HepG2 (cell line): ENCODE data around the gene FTCD. TPM values are rescaled to one million over a fixed set of nuclear protein-coding genes. Genes with fewer than 3 reads are reported as not detected.

Experiments
- ATAC-seq: fragments of 200-7000 bp; cut with Tn5 transposase; 3 replicates; pipeline ENCODE4 v1.9.1; 2020; ENCODE audit warnings: mild to moderate bottlenecking, moderate library complexity
- BruUV-seq: library from RNA; stranded (reverse); fragments of 400-500 nt; replicated peaks from 2 replicates; lab custom pipeline; 2021; lab: Mats Ljungman, UMichigan
- CTCF ChIA-PET: fragments of 300-600 bp; formaldehyde crosslinking; extraction: SDS; loops from one replicate; lab custom pipeline; 2021; ENCODE audit warnings: low total read pairs, inconsistent platforms, low intra/inter-chr PET ratio; lab: Yijun Ruan, JAX
- POLR2A ChIA-PET: fragments of 350-600 bp; sonication (Branson Sonifier 250); formaldehyde crosslinking; loops from one replicate; lab custom pipeline; 2020; ENCODE audit warnings: antibody characterized with exemption, inconsistent platforms; lab: Yijun Ruan, JAX
- DNase-seq: peaks from one replicate; pipeline ENCODE4 v3.0.0-alpha.2; 2015; ENCODE audit warnings: low spot score
- FAIRE-seq: peaks from 3 replicates; lab custom pipeline; 2011; peaks lifted over from hg19 to GRCh38; lab: Jason Lieb, UNC
- H2AFZ ChIP-seq: one replicate; pipeline ENCODE4 v1.6.1; 2011; ENCODE audit warnings: low read length, inconsistent platforms
- H3K27ac ChIP-seq: fragments of 300-600 bp; 3 replicates; pipeline ENCODE4 v1.8.0; 2011; ENCODE audit warnings: mixed run types, mild to moderate bottlenecking, mixed read lengths, low read length, inconsistent platforms; ENCODE audit not compliant: insufficient read depth; ENCODE audit errors: extremely low read length
- H3K27me3 ChIP-seq, 2 experiments: fragments of 200-600 bp in 1 of 2; 2 replicates in 1 of 2; 3 replicates in 1 of 2; pipeline versions ENCODE4 v1.6.0 to v1.8.0; 2011; ENCODE audit warnings: low read length in 2 of 2, mild to moderate bottlenecking in 2 of 2, moderate library complexity in 2 of 2, inconsistent platforms in 1 of 2; ENCODE audit not compliant: insufficient read depth in 2 of 2, control insufficient read depth in 1 of 2
- H3K36me3 ChIP-seq, 2 experiments: fragments of 200-600 bp in 1 of 2; replicated peaks in 1 of 2; 2 replicates in 1 of 2; 3 replicates in 1 of 2; pipeline versions ENCODE4 v1.5.1 to v1.8.0; 2011; ENCODE audit warnings: low read length in 2 of 2, inconsistent platforms in 1 of 2; ENCODE audit not compliant: insufficient read depth in 2 of 2, control insufficient read depth in 1 of 2
- H3K4me1 ChIP-seq: 2 replicates; pipeline ENCODE4 v1.5.1; 2012; ENCODE audit warnings: low read length, inconsistent platforms; ENCODE audit not compliant: insufficient read depth
- H3K4me2 ChIP-seq: 2 replicates; pipeline ENCODE4 v1.6.0; 2011; ENCODE audit warnings: low read depth, low read length, inconsistent platforms
- H3K4me3 ChIP-seq, 3 experiments: fragments of 200-600 bp in 1 of 3; sonication (generic), shearing (Covaris generic) in 1 of 3; replicated peaks in 1 of 3; 2 replicates each; pipeline ENCODE4 v1.5.1; 2011 to 2016; ENCODE audit warnings: low read length in 3 of 3, inconsistent platforms in 2 of 3, low read depth in 2 of 3, mild to moderate bottlenecking in 2 of 3, control low read depth in 1 of 3, mixed read lengths in 1 of 3; ENCODE audit not compliant: insufficient read depth in 1 of 3
- H3K79me2 ChIP-seq: one replicate; pipeline ENCODE4 v1.6.1; 2011; ENCODE audit warnings: low read length, inconsistent platforms; ENCODE audit not compliant: insufficient read depth
- H3K9ac ChIP-seq: 2 replicates; pipeline ENCODE4 v1.6.0; 2011; ENCODE audit warnings: mild to moderate bottlenecking, low read depth, low read length, inconsistent platforms; ENCODE audit not compliant: insufficient read depth
- H3K9me3 ChIP-seq: 2 replicates; pipeline ENCODE4 v1.5.1; 2012; ENCODE audit warnings: mild to moderate bottlenecking, low read length
- H4K20me1 ChIP-seq: 2 replicates; pipeline ENCODE4 v1.6.0; 2011; ENCODE audit warnings: inconsistent platforms, mild to moderate bottlenecking, low read length, moderate library complexity; ENCODE audit not compliant: insufficient read depth
- ARNT2 ChIP-seq: sonication (generic); formaldehyde crosslinking; IDR thresholded peaks from 2 replicates; pipeline ENCODE4 v1.8.0; 2022; ENCODE audit warnings: mild to moderate bottlenecking, low read depth, missing genetic modification reagents, moderate library complexity
- CEBPG ChIP-seq: IDR thresholded peaks from 2 replicates; pipeline ENCODE4 v1.6.1; 2016
- FOXP1 ChIP-seq, 2 experiments: fragments of 450-650 bp in 1 of 2; IDR thresholded peaks; 2 replicates each; pipeline ENCODE4 v1.6.1; 2017 to 2018; ENCODE audit warnings: antibody characterized with exemption in 1 of 2
- HDAC6 ChIP-seq: fragments of 200-600 bp; sonication (generic); IDR thresholded peaks from 2 replicates; pipeline ENCODE4 v1.7.0; 2017; ENCODE audit warnings: mild to moderate bottlenecking, antibody characterized with exemption, low read length, low read depth
- HNF1A ChIP-seq, 2 experiments: sonication (generic) in 1 of 2; formaldehyde crosslinking in 1 of 2; IDR thresholded peaks; 2 replicates each; pipeline versions ENCODE4 v1.4.0 to v1.6.1; 2016 to 2020; ENCODE audit warnings: borderline replicate concordance in 1 of 2, low read depth in 1 of 2, mild to moderate bottlenecking in 1 of 2, missing genetic modification reagents in 1 of 2
- HNRNPLL ChIP-seq: fragments of 200-400 bp; formaldehyde crosslinking; IDR thresholded peaks from 2 replicates; pipeline ENCODE4 v1.6.1; 2017; ENCODE audit warnings: mild to moderate bottlenecking, low read depth, low read length; ENCODE audit not compliant: poor library complexity, severe bottlenecking
- MAZ ChIP-seq, 2 experiments: sonication (generic) in 1 of 2; formaldehyde crosslinking in 1 of 2; IDR thresholded peaks; 2 replicates each; pipeline versions ENCODE4 v1.5.0 to v1.6.1; 2012 to 2020; ENCODE audit warnings: low read depth in 2 of 2, mild to moderate bottlenecking in 2 of 2, borderline replicate concordance in 1 of 2, improper control_type of control experiment in 1 of 2, low read length in 1 of 2, missing genetic modification reagents in 1 of 2, moderate library complexity in 1 of 2
- MIXL1 ChIP-seq: IDR thresholded peaks from 2 replicates; pipeline ENCODE4 v1.6.1; 2016
- POLR2AphosphoS5 ChIP-seq: IDR thresholded peaks from 2 replicates; pipeline ENCODE4 v1.6.1; 2012; ENCODE audit warnings: low read depth, low read length
- RAD21 ChIP-seq: fragments of 450-650 bp; formaldehyde crosslinking; IDR thresholded peaks from 2 replicates; pipeline ENCODE4 v1.5.0; 2020; ENCODE audit warnings: mild to moderate bottlenecking
- TFDP2 ChIP-seq: sonication (generic); formaldehyde crosslinking; IDR thresholded peaks from 2 replicates; pipeline ENCODE4 v1.4.0; 2020; ENCODE audit warnings: missing genetic modification reagents
- YEATS2 ChIP-seq: sonication (generic); formaldehyde crosslinking; IDR thresholded peaks from 2 replicates; pipeline ENCODE4 v1.4.0; 2020; ENCODE audit warnings: missing genetic modification reagents, borderline replicate concordance
- ZNF451 ChIP-seq: sonication (generic); formaldehyde crosslinking; IDR thresholded peaks from 2 replicates; pipeline ENCODE4 v1.5.0; 2020; ENCODE audit warnings: mild to moderate bottlenecking, missing genetic modification reagents
- ZNF543 ChIP-seq: sonication (generic); formaldehyde crosslinking; IDR thresholded peaks from 2 replicates; pipeline ENCODE4 v1.4.0; 2020; ENCODE audit warnings: mild to moderate bottlenecking, missing genetic modification reagents
- WGBS: methylation state at CpG from one replicate; pipeline ENCODE4 v1.1.6; 2017; ENCODE audit warnings: low lambda C conversion rate; 5-methylcytosine and 5-hydroxymethylcytosine counted together
- in situ Hi-C: cut with HindIII; loops from 2 replicates; pipeline ENCODE4 v1.10.0; 2017; ENCODE audit warnings: low pct_unique_long_range_greater_than_20kb; ENCODE audit not compliant: extremely low pct_ligation_motif_present
- intact Hi-C: fragments of 100-400 bp; cut with micrococcal nuclease; formaldehyde crosslinking; loops from one replicate; pipeline ENCODE4 v1.10.0; 2022; ENCODE audit not compliant: unreplicated experiment
- polyA plus RNA-seq, 8 experiments: library from polyadenylated mRNA; depleted of rRNA in 3 of 8; stranded (reverse) in 7 of 8; unstranded in 1 of 8; fragments of >200 nt; fragmentation: Illumina TruSeq in 4 of 8; extraction: Trizol in 4 of 8; gene quantifications; 2 replicates each; pipeline versions ENCODE4 v1.2.1 to v1.2.3, GENCODE V29; 2011 to 2016; ENCODE audit warnings: low read depth in 4 of 8, missing spikeins in 1 of 8, mixed read lengths in 1 of 8; ENCODE audit not compliant: insufficient read depth in 1 of 8
- total RNA-seq, 5 experiments: library from RNA; depleted of rRNA; stranded (reverse); fragments of >200 nt; fragmentation: Illumina TruSeq; extraction: Trizol; gene quantifications; 2 replicates each; pipeline ENCODE4 v1.2.3, GENCODE V29; 2016; ENCODE audit warnings: low read depth in 1 of 5
- TF ChIP-seq, protein P1 (sequence below): sonication (generic); formaldehyde crosslinking; IDR thresholded peaks from 2 replicates; pipeline ENCODE4 v1.5.0; 2020; ENCODE audit warnings: missing genetic modification reagents

The FTCD gene
- total and polyA plus RNA-seq, 2 of the 13 experiments (the other 11 are each of a cell fraction or from before 2014, with no cell fraction given), result 75.7 to 105 TPM

DNA sequence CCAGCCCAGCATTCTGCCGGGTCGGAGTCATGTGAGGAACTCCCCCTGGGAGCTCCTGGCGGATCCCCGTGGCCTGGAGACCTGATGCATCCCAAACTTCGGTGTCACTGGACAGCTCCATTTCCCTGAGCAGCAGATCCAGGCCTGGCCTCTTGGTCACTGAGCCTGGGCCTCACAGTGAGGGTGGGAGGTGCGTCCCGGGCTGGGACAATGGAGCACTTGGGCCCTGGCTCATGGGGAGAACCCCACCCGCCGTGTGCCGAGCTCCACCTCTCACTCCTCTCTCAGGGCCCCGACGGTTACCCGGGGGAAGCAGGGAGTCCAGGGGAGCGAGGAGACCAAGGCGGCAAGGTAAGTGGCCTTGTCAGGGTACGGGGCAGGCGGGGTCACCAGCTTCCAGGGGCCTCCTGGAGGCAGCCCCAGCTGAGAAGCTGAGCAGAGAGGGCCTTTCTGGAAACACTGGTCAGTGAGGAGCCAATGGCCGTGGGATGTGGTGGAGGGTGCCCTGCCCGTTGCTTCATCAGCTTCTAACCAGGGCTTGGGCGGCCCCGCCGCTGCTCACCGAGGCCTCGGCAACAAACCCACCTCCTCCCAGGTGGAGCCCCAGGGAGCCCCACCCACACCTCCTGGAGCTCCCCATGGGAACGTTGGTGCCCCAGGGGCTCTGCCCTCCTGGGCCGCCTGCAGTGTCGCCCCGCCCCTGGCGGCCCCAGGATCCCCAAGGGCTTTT lies 37.6 kb downstream of the FTCD start (continued):
- TF ChIP-seq ZNF543 (no peak), HNF1A (IDR thresholded peaks at IDR 0.05; ENCODE audit: low read depth) (no peak), HNF1A (CRISPR knock-in tag; IDR thresholded peaks at IDR 0.05; ENCODE audit: borderline replicate concordance) (no peak), HDAC6 (no peak), MIXL1 (CRISPR knock-in tag) (no peak), POLR2AphosphoS5 (no peak)

DNA sequence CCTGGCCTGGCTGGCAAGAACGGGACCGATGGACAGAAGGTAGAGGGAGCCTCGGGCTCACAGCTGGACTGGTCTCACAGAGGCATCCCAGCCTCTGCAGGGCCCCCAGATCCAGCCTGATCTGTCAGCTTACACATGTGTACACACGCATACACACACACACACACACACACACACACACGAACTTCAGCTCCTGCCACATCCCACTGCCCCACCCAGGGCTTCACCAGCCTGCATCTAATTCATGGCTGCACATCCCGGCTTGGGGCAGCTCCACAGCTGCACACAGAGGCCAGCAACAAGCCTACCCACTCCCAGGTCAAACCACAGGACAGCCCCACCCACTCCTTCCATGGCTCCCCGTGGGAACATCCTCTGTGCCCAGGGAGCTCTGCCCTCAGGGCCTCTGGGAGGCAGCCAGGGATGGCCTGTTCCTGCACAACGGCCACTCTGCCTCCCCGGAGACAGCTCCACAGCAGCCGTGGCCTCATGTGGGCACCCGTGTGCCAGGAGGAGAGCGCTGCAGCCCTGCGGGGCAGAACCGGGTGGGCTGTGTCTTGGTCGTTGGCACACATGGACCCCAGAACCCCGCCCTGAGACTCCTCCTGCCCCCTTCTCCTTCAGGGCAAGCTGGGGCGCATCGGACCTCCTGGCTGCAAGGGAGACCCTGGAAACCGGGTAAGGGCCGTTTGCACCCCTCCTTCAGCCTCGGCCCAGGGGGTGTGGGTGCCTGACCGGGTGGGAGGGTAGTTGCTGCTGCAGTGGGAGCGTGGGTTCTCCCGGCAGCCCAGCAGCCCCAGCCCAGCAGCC lies 38.4 kb downstream of the FTCD start:
- CTCF ChIA-PET, result no interaction called here
- Histone ChIP-seq H3K4me1 (no peaks in the 10 kb centered on the region), H2AFZ (no peak overlapping the region), H3K79me2 (no peaks in the 10 kb centered on the region), H4K20me1 (no peaks in the 10 kb centered on the region), H3K27me3 (peaks cover 4 to 33% of the 10 kb centered on the region in 2 experiments; a peak in 3 of 5 replicates), H3K4me3 (no peak overlapping the region), H3K9me3 (peaks cover 5% of the 10 kb centered on the region; the same call in 1 of the 2 replicates), H3K27ac (no peak overlapping the region), H3K36me3 (no peaks in the 10 kb centered on the region), H3K9ac (no peak overlapping the region), H3K4me2 (no peak overlapping the region)
- no TSS peak for BruUV-seq
- DNase-seq (no peak), FAIRE-seq (no peak), ATAC-seq (no peak; the same call in 2 of the 3 replicates)
- in situ Hi-C loops (no loop called here), intact Hi-C loops (no loop called here)
- 0% methylated on average over 3 of the region's 24 CpGs for WGBS
- POLR2A ChIA-PET, result no interaction called here
- TF ChIP-seq HNRNPLL (no peak), FOXP1 (IDR thresholded peaks at IDR 0.05) (no peak), FOXP1 (CRISPR knock-in tag; IDR thresholded peaks at IDR 0.05) (no peak), ZNF451 (CRISPR knock-in tag) (no peak), CEBPG (CRISPR knock-in tag) (no peak), YEATS2 (no peak), RAD21 (CRISPR knock-in tag) (no peak), MAZ (IDR thresholded peaks at IDR 0.05; ENCODE audit: borderline replicate concordance, low read depth, low read length) (no peak), MAZ (CRISPR knock-in tag; IDR thresholded peaks at IDR 0.05; ENCODE audit: low read depth) (no peak), ARNT2 (no peak), TFDP2 (no peak)
- TF ChIP-seq, protein P1, sequence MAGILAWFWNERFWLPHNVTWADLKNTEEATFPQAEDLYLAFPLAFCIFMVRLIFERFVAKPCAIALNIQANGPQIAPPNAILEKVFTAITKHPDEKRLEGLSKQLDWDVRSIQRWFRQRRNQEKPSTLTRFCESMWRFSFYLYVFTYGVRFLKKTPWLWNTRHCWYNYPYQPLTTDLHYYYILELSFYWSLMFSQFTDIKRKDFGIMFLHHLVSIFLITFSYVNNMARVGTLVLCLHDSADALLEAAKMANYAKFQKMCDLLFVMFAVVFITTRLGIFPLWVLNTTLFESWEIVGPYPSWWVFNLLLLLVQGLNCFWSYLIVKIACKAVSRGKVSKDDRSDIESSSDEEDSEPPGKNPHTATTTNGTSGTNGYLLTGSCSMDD, result no peak
